OCI-LY3 (cell line): ENCODE measurements around the gene NPIPB13.
"Not testable (repeated sequence)": the region's sequence is repeated elsewhere in the genome, so short reads cannot be mapped to it uniquely, and the experiment has no call there.

ENCODE experiments used
- EZH2phosphoT487 ChIP-seq: fragments of 200-600 bp; shearing (Covaris generic); IDR thresholded peaks from 2 replicates; pipeline ENCODE4 v1.6.1; 2018; ENCODE audit warnings: antibody characterized with exemption, mixed run types, low read depth
- TF ChIP-seq, protein P1 (sequence below): fragments of 200-600, 300-600 bp; sonication (generic); IDR thresholded peaks from 2 replicates; pipeline ENCODE4 v1.5.1; 2014; ENCODE audit warnings: antibody characterized with exemption, low read length, low read depth

DNA sequence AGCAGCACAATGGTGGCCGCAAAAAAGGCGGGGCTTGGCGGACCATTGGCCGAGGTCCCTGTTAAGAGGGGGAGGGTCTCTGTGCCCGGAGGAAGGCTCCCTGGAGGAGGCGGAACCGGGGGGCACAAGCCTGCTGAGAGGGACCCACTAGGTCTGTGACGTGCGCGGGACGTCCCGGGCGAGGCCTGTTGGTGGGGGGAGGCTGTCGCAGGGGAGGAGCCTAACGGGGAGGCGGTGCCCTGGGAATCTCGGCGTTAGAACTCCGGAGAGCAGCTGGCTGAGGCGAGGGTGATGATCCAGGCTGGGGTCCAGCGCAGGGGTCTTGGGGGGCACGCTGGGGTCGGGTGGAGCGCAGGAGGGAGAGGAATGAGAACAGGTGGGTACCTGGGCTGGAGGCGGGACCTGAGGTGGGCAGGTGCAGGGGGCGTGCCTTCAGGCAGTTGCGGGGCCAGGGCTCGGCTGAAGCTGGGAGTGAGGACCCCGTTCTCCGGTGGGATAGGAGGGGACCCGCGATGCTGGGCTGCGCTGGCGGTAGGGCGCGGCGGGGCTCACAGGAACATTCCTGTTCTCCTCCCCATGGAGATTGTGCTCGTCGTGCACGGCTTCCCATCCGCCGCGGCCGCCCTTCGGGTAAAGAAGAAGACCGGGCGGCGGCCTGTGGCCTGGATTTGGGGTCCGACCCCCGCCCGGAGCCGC, 42.6 kb downstream of the NPIPB13 start:
- TF ChIP-seq, protein P1, sequence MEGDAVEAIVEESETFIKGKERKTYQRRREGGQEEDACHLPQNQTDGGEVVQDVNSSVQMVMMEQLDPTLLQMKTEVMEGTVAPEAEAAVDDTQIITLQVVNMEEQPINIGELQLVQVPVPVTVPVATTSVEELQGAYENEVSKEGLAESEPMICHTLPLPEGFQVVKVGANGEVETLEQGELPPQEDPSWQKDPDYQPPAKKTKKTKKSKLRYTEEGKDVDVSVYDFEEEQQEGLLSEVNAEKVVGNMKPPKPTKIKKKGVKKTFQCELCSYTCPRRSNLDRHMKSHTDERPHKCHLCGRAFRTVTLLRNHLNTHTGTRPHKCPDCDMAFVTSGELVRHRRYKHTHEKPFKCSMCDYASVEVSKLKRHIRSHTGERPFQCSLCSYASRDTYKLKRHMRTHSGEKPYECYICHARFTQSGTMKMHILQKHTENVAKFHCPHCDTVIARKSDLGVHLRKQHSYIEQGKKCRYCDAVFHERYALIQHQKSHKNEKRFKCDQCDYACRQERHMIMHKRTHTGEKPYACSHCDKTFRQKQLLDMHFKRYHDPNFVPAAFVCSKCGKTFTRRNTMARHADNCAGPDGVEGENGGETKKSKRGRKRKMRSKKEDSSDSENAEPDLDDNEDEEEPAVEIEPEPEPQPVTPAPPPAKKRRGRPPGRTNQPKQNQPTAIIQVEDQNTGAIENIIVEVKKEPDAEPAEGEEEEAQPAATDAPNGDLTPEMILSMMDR = not testable (repeated sequence)
- TF ChIP-seq EZH2phosphoT487 = not testable (repeated sequence)
